RPMI8226 (cell line): ENCODE measurements around the gene SLC26A11.
A peak's percentile ranks its signal among the peaks of the same experiment; 100 is the strongest.
"Not testable (repeated sequence)": the region's sequence is repeated elsewhere in the genome, so short reads cannot be mapped to it uniquely, and the experiment has no call there.

Experiments
- DNase-seq: peaks from one replicate; pipeline ENCODE4 v3.0.0-alpha.2; 2015

Gene SLC26A11

DNA sequence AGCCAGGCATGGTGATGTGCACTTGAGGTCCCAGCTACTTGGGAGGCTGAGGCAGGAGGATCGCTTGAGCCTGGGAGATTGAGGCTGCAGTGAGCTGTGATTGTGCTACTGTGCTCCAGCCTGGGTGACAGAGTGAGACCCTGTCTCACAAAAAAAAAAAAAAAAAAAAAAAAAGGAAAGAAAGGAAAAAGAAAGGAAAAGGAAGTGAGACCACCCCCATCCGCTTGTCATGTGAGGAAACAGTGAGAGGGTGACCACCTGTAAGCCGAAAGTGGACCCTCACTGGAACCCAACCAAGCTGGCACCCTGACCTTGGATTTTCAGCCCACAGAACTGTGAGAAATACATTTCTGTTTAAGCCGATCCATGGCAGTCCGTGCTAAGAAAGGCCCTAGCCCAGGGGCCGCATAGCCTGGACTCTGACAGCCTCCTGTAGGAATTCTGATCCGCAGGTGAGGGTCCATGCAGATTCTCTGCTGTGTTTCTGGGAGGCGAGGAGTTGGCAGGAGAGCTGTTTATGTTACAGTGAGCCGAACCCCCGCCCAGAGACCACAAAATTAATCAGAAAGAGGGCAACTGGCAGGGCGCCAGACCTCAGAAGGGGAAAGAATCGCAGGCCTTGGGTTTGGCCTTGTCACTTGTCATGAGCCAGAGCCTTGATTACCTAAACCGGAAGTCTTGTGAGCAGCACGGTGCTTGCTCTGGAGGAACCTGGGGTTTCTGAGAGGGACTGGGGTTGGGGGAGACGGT, 1.0 kb upstream of the SLC26A11 start:
- peak; percentile 96 for DNase-seq

DNA sequence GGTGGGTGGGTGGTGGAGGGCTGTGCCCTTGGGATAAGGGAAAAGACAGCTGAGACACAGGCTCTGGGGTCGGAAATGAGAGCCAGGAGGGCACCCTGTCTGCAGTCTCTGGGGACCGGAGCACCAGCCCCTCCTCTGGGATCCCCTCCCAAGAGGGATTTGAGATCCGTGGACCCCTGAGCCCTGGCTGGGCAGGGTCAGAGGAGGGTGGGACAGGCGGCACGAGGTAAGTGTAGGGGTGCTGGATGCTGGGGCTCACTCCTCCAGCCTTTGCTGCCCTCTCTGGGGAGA, 519 bp upstream of the SLC26A11 start:
- DNase-seq: no peak

DNA sequence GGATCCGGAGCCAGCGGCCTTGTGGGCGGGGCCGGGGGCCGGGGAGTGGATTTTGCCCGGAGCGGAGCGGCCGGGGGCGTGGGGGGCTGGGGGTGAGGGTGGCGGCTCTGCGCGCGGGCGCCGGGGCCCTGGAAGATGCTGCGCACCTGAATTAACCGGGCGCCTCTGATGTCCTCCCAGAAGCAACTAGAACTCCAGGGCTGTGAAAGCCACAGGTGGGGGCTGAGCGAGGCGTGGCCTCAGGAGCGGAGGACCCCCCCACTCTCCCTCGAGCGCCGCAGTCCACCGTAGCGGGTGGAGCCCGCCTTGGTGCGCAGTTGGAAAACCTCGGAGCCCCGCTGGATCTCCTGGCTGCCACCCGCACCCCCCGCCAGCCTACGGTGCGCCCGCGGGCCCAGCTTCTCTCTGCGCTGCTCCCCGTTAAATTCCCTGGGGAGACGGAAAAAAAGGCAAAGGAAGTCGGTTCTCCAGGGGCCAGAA, 549 bp downstream of the SLC26A11 start:
- no peak for DNase-seq

DNA sequence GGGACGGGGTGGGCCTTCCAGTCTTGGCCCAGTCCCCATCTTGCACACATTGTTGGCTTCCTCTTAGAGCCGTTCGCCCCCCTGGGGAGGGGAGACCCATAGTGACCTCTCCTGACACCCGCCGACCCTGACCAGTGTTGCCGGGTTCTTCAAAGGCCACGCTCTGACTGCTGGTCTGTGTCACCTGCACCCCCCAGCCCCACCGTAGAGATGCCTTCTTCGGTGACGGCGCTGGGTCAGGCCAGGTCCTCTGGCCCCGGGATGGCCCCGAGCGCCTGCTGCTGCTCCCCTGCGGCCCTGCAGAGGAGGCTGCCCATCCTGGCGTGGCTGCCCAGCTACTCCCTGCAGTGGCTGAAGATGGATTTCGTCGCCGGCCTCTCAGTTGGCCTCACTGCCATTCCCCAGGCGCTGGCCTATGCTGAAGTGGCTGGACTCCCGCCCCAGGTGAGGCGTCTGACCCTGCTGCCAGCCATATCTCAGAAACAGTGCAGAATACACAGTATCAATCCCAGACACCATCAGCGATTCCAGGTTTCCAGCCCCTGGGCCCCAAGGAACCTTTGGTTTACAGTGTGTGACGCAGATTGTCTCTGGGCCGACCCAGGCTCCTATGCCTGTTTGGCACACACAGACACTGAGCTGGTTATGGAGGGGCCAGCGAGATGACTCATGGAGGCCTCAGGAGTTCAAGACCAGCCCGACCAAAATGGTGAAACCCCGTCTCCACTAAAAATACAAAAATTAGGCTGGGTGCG, 1.3 kb downstream of the SLC26A11 start:
- DNase-seq: no peak

DNA sequence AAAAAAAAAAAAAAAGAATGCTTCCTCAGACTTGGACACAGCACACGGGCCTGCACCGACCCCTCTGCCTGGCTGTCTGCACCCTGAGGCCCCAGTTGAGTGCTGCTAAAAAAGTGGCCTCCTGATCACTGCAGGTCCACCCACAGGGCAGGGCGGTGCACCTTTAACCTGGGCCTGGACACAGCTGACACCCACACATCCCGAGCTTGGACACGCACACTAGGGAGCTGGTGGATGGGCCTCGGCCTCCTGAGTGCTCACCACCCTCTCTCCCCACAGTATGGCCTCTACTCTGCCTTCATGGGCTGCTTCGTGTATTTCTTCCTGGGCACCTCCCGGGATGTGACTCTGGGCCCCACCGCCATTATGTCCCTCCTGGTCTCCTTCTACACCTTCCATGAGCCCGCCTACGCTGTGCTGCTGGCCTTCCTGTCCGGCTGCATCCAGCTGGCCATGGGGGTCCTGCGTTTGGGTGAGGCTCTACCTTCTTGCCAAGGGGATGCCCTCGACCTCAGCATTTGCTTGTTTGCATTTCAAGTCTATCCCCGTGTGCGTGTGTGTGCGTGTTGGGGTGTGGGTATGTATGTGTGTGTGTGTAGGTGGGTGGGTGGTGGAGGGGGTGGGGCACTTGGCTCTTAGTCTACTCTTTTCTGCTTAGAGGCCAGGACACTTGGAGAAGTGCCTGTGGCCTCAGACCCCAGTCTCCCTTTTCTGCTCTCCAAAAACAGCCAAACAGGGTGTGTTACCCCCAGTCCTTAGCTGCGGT, 2.3 kb downstream of the SLC26A11 start:
- DNase-seq: no peak

DNA sequence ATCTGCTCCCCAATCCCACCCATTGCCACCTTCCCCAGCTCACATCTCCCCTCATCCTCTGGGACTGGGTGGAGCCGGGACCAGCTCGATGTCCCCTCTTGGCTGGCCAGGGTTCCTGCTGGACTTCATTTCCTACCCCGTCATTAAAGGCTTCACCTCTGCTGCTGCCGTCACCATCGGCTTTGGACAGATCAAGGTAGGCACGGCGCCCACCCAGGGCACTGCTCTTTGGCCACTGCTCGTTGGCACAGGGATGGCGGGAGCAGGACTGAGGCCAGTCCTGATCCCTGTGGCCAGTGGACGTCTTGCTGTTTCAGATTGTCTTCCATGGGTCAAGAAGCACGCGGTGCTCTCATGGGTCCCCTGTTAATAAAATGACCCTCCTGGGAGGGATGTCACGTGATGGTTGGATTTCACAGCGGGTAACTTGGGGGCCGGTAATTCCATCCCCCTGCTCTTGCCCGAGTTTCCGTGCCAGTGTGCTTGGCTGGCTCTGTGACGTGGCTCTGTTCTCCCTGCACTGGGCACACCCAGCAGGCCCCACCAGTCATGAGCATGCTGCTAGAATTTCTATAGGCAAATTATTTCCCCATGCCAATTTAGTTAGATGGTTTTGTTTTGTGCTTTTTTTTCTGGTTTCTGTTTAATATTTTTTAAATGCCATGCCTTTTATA, 3.1 kb downstream of the SLC26A11 start:
- DNase-seq: no peak

DNA sequence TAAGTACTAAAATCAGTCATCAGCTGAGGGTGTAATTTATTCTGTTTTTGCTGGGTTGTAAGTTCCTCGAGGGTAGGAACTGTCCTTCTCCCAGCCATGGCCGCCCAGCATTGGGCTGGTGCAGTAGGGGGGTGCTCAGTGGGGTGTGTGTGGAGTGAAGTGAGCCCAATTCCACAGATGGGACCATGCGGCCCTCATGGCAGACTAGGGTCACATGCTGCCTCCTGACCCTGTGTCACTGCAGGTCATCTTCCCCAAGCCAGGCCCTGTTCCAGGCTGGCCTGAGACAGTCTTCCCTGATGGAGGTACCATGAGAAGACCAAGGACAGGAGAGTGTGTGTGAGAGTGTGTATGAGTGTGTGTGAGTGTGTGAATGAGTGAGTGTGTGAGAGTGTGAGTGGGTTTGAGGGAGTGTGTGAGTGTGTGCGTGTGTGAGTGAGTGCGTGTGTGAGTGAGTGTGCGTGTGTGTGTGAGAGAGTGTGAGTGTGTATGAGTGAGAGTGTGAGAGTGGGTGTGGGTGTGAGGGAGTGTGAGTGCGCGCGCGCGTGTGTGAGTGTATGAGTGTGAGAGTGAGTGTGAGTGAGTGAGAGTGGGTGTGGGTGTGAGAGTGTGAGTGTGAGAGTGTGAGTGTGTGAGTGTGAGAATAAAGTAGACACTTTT, 3.7 kb downstream of the SLC26A11 start:
- DNase-seq: no peak

DNA sequence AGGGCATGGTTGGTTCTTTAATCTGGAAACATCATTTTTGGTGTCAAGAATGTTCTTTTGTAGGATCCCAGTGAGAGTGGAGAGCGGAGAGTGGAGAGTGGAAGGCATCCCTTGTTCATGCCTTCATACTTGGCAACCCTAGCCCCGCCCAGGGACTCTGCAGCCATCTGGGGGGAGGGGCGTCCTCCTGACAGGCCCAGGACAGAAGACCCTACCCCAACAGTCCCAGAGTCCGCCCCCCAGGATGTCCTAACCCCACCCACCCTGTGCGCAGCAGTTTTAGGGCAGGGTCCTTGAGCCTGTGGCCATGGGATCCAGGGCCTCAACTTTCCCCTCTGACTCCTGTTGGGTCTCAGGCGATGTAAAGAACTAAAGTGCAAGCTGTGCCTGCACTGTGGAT, 4.5 kb downstream of the SLC26A11 start:
- no peak for DNase-seq

DNA sequence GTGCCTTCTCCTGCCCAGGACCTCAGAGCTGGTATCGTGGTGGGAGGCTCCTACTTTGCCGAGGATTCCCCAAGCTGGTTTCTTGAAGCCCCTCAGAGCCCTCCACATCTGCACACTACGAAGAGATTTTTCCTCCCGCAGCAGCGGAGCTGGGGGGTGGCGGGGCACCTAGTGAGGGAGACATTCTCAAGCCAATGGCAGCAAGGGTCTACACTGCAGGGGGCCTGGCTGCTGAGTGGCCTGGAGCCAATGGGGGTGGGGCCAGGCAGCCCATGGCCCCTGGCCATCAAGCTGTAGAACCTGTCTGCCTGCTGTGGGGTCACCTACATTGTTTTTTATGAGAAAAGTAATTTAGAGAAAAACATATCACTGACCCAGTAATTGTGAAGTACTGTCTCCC, 5.0 kb downstream of the SLC26A11 start:
- no peak for DNase-seq

DNA sequence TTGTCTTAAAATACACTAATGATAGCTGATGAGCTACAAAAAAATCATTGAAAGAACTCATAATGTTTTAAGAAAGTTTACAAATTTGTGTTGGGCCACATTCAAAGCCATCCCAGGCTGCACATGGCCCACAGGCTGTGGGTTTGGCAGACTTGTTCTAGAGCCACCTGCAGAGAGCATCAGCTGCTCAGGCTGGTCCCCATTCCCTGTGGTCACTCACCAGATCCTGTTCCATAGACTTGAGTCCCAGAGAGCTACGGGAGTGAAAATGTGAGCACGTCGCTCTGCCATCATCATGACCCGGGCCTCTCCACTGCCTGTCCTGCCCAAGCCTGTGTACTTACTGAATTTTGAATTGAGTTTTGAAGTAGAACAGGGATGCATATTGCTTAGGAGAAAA, 6.9 kb downstream of the SLC26A11 start:
- no peak for DNase-seq

DNA sequence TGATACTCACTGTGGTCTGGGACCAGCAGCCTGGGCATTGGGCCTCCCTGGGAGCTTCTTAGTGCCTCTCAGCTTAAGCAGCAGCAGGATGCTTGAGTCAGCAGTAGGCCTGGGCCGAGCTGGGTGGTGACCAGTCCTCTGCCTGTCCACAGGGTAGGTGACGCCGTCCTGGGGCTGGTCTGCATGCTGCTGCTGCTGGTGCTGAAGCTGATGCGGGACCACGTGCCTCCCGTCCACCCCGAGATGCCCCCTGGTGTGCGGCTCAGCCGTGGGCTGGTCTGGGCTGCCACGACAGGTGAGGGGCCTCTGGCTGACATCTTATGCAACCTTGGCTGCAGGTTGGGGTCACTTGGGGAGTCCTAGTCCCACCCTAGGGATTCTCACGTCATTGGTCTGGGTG, 7.4 kb downstream of the SLC26A11 start:
- DNase-seq: no peak

DNA sequence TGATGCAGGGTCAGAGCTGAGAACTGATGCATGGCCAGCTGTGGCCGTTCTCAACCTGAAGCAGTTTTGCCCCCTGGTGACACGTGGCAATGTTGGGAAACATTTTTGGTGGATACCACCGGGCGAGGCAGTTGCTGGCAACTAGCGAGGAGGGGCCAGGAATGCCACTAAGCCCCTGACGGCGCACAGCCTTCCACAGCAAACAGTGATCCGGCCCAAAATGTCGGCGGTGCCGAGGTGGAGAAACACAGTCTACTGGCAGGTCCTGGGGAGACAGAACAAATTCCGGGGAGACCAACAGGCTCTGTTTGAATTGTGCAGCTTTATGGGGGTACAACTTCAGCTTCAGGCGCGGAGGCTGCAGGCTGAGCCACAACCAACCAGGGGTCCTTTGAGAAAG, 8.2 kb downstream of the SLC26A11 start:
- DNase-seq: no peak

DNA sequence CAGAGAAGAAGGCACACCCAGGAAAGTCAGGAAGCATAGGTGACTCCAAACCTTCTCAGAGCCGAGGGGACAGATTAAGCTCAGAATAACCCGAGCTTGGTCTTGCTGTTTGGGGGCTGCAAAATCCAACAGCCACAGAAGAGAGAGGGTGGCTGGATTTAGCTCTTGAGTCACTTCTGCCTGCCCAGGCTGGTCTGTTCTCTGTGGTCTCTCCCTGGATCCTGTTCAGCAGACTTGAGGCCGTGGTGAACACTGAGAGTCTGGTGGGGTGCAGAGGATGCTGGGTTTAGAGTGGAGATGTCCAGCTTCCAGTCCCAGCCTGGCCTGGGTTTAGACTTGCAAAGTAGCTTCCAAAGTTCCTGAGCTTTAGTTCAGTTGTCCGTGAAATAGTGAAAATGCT, 8.8 kb downstream of the SLC26A11 start:
- DNase-seq: no peak

DNA sequence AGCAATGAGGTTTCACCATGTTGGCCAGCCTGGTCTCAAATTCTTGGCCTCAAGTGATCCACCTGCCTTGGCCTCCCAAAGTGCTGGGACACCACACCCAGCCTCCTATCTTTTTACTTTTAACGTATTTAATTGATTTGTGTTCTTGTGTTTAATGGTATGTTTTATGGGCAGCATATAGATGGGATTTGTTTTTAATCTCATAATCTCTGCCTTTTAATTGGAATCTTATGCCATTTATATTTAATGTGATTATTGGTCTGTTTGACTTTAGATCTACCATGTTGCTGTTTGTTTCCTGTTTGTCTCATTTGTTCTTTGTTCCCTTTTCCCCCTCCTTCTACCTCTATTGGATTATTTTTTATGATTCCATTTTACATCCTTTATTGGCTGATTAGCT, 12.2 kb downstream of the SLC26A11 start:
- no peak for DNase-seq

DNA sequence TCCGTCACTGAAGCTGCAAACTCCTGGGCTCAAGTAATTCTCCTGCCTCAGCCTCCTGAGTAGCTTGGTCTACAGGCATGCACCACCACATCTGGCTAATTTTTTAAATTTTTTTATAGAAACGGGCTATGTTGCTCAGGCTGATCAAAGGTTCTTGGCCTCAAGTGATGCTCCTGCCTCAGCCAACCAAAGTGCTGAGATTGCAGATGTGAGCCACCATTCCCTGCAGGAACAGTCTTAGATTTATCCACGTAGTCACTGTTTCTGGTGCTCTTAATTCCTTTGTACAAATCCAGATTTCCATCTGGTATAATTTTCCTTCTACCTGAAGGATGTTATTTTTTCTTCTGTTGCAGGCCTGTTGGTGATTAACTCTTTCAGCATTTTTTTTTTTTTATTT, 13.0 kb downstream of the SLC26A11 start:
- no peak for DNase-seq

DNA sequence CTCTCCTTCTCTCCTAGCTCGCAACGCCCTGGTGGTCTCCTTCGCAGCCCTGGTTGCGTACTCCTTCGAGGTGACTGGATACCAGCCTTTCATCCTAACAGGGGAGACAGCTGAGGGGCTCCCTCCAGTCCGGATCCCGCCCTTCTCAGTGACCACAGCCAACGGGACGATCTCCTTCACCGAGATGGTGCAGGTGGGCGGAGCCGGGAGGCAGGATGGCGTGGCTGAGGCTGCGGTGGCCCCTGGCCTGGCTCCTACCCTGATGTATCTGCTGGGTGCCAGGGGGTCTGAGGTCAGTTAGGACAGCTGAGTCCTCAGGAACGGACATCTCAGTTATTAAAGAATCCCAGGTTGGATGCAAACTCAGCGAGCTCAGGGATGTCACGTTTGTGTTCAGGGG, 16.7 kb downstream of the SLC26A11 start:
- no peak for DNase-seq

DNA sequence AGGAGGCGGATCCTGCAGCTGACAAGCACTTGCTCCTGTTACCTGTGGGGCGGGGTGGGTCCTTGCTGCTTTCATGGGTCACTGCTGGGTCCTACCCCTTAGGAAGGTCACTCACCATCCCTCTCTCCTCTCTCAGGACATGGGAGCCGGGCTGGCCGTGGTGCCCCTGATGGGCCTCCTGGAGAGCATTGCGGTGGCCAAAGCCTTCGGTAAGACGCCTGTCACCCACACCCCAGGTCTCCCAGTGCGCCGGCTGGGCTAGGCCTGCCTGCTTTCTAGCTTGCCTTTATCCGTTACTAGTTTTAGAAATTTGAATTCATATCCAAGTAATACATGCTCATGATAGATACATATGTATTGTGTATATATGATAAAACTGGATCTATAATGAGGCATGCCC, 17.2 kb downstream of the SLC26A11 start:
- no peak for DNase-seq

DNA sequence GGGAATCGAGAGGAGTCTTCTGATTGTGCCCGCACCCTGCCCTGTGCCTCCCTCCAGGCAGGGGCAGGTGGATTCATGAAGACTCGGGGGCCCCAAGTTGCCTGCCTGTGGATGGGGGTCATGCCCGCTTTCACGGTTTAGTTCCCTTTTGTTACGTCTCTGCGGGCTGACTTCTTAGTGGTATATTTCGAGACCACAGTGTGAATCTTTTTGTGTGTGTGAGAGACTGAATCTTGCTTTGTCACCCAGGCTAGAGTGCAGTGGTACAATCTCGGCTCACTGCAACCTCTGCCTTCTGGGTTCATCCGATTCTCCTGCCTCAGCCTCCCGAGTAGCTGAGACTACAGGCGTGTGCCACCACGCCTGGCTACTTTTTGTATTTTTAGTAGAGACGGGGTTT, 22.3 kb downstream of the SLC26A11 start:
- no peak for DNase-seq

DNA sequence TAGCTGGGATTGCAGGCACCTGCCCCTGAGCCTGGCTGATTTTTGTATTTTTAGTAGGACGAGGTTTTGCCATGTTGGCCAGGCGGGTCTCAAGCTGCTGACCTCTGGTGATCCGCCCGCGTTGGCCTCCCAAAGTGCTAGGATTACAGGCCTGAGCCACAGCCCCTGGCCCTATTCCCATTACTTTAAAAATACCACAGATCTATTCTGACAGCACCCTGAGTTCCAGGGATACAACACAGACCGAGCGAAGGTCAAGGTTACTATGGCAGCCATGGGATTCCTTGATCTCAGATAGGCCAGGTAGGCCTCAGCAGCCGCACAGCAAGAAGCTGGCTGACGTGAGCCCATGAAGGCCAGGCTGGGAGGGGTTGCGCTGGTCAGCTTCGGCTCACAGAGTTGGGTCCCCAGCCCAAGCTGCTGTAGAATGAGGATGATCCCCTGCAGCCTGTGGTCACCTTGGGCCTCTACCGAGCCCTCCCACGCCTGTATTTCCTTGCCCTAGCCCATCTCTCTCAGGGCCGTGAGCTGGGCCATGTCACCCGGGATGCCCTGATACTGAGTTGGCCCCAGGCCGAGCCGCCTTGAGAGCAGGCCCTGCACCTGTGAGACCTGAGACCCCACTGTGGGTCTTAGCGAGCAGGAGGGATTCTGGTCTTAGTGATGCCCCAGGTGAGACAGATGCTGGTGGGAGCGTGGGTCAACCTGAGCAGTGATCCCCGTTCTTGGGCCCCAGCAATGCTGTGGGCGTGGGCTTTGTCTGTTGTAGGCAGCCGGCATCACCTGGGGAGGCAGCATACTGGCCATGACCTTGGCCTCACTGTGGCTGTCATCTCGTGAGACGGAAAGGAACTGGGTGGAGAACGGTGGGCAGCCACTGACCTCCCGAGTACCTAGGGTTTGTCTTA, 23.6 kb downstream of the SLC26A11 start:
- no peak for DNase-seq

DNA sequence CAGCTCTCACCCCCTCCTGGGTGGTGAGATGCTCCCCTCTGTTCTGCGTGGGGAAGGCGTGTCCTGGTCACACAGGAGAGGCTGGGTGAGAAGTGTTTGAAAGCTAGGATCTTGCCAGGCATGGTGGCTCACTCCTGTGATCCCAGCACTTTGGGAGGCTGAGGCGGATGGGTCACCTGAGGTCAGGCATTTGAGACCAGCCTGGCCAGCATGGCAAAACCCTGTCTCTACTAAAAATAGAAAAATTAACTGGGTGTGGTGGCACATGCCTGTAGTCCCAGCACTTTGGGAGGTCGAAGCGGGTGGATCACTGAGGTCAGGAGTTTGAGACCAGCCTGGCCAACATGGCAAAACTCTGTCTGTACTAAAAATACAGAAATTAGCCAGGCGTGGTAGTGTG, 24.2 kb downstream of the SLC26A11 start:
- not testable (repeated sequence) for DNase-seq

DNA sequence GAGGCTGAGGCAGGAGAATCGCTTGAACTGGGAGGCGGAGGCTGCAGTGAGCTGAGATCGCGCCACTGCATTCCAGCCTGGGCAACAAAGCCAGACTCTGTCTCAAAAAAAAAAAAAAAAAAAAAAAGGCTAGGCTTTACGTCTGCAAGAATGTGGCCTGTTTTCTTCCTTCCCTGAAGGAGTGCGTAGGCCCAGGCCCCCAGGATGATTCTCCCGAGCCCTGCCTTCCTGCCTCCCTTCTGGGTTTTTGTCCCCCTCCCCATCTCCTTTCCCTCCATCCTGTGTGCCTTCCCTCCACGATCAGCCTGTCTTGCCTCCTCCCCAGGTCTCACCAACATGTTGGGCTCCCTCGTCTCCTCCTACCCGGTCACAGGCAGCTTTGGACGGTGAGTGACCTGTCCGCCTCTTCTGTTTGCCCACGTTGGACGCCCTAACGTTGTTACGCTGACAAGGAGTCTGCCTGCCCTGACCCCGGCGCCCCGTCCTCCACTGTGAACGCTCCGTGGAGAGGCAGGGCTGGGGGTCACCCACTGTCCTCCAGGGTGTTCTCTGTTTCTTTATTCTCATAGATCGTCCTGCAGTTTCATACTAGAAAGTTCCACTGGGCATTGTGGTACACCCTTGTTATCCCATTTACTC, 24.8 kb downstream of the SLC26A11 start:
- no peak for DNase-seq
